ENCODE data around the gene TMEM26.

Gene TMEM26

GRCh38 chr10:61415824-61416223 lies 37.4 kb downstream of the TMEM26 start:
- Histone ChIP-seq H2AFZ (ENCODE audit: low read length) (no peak overlapping the region), H3K27me3 (ENCODE audit: control insufficient read depth in 3 of 3, insufficient read depth in 3 of 3, low read depth in 1 of 3, low read length in 3 of 3) (no peaks in the 10 kb centered on the region), H3K36me3 (replicated peaks in 1 of 2; ENCODE audit: control insufficient read depth in 2 of 2, insufficient read depth in 2 of 2, low read length in 2 of 2) (no peaks in the 10 kb centered on the region), H4K8ac (ENCODE audit: low read depth, low read length) (no peak overlapping the region), H3K27ac (replicated peaks; ENCODE audit: low read length) (no peak overlapping the region), H2BK5ac (ENCODE audit: low read length) (no peak overlapping the region), H3K14ac (ENCODE audit: low read length) (no peak overlapping the region), H3K4me2 (ENCODE audit: insufficient read depth, low read length, poor library complexity, severe bottlenecking) (no peak overlapping the region), H2AK5ac (ENCODE audit: low read depth, low read length) (no peak overlapping the region), H3K4me1 (ENCODE audit: control insufficient read depth in 2 of 2, insufficient read depth in 1 of 2, low read depth in 1 of 2, low read length in 2 of 2) (no peaks in the 10 kb centered on the region), H3K23ac (ENCODE audit: low read depth, low read length, poor library complexity) (no peak overlapping the region), H2BK12ac (ENCODE audit: low read length) (no peak overlapping the region), H3K4me3 (ENCODE audit: low read length in 2 of 2) (no peak overlapping the region), H2BK120ac (ENCODE audit: low read depth, low read length) (no peak overlapping the region), H3K9me3 (replicated peaks in 1 of 2; ENCODE audit: control insufficient read depth in 2 of 2, insufficient read depth in 1 of 2, low read depth in 1 of 2, low read length in 2 of 2) (no peaks in the 10 kb centered on the region), H4K91ac (ENCODE audit: low read depth, low read length, poor library complexity) (no peak overlapping the region), H3K79me1 (ENCODE audit: low read depth, low read length) (no peaks in the 10 kb centered on the region), H3K9ac (ENCODE audit: low read depth, low read length, poor library complexity) (no peak overlapping the region), H3K4ac (ENCODE audit: low read length) (no peak overlapping the region), H3K18ac (ENCODE audit: low read length) (no peak overlapping the region), H2BK15ac (ENCODE audit: low read length) (no peak overlapping the region)
- no peak for DNase-seq (ENCODE audit: low spot score)

- H3K27me3 ChIP-seq (ENCODE audit: control insufficient read depth in 3 of 3, insufficient read depth in 3 of 3, low read depth in 1 of 3, low read length in 3 of 3): no peaks in the 10 kb centered on the region
- no peak overlapping the region for H3K4me3 ChIP-seq (ENCODE audit: low read length in 2 of 2)
- no peak overlapping the region for H2AFZ ChIP-seq (ENCODE audit: low read length)
- no peak overlapping the region for H3K4ac ChIP-seq (ENCODE audit: low read length)
- no peak overlapping the region for H2BK5ac ChIP-seq (ENCODE audit: low read length)
- H3K27ac ChIP-seq (replicated peaks; ENCODE audit: low read length): no peak overlapping the region
- no peak overlapping the region for H4K91ac ChIP-seq (ENCODE audit: low read depth, low read length, poor library complexity)
- H2BK120ac ChIP-seq (ENCODE audit: low read depth, low read length): no peak overlapping the region
- no peak for DNase-seq (ENCODE audit: low spot score)
- no peak overlapping the region for H3K9ac ChIP-seq (ENCODE audit: low read depth, low read length, poor library complexity)
- no peak overlapping the region for H3K23ac ChIP-seq (ENCODE audit: low read depth, low read length, poor library complexity)
- peaks cover 0 to 2% of the 10 kb centered on the region in 2 donors for H3K9me3 ChIP-seq (replicated peaks in 1 of 2; ENCODE audit: control insufficient read depth in 2 of 2, insufficient read depth in 1 of 2, low read depth in 1 of 2, low read length in 2 of 2)
- no peaks in the 10 kb centered on the region for H3K36me3 ChIP-seq (replicated peaks in 1 of 2; ENCODE audit: control insufficient read depth in 2 of 2, insufficient read depth in 2 of 2, low read length in 2 of 2)
- WGBS, 2 donors (ENCODE audit: extremely low coverage in 2 of 2, insufficient read length in 2 of 2, insufficient replicate concordance in 1 of 2): no CpG with 5 or more reads among the region's 2 CpGs
- no peak overlapping the region for H3K14ac ChIP-seq (ENCODE audit: low read length)
- H3K4me2 ChIP-seq (ENCODE audit: insufficient read depth, low read length, poor library complexity, severe bottlenecking): no peak overlapping the region
- H2BK12ac ChIP-seq (ENCODE audit: low read length): no peak overlapping the region
- H2AK5ac ChIP-seq (ENCODE audit: low read depth, low read length): no peak overlapping the region
- H4K8ac ChIP-seq (ENCODE audit: low read depth, low read length): no peak overlapping the region
- H3K18ac ChIP-seq (ENCODE audit: low read length): no peak overlapping the region
- H3K79me1 ChIP-seq (ENCODE audit: low read depth, low read length): no peaks in the 10 kb centered on the region
- no peaks in the 10 kb centered on the region for H3K4me1 ChIP-seq (ENCODE audit: control insufficient read depth in 2 of 2, insufficient read depth in 1 of 2, low read depth in 1 of 2, low read length in 2 of 2)
- H2BK15ac ChIP-seq (ENCODE audit: low read length): no peak overlapping the region
Measured at GRCh38 chr10:61411706-61412105, 41.5 kb downstream of the TMEM26 start.

DNA sequence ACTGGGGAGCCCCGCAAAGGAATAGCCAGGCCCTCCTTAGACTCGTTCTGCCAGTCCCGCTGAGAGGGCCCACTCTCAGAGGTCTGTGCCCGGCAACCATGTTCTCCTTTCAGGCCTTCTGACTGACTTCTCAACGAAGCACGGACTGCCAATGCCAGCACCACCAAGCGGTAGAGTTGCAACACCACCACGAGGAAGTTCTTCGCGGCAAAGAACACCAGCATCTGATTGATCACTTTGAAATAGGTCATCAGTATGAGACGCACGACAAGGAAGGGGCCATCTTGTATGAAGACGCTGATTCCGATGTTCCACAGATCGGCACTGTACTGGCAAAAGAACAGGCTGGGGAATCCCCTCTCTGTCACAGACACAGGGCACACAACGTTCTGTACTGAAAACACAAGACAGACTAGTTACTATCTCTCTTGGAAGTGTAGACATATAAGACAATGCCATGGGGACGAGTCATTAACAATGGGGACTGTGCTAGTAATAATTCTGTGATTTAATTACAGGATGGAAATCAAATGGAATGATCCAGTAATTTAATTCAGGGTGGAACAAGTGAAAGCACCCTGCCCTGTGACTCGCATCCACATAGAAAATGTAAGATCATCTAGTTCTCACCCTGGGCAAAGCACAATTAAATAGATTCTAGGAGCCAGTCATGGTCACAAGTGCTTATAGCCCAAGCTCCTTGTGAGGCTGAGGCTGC lies 42.7 kb downstream of the TMEM26 start:
- no peak overlapping the region for H3K18ac ChIP-seq (ENCODE audit: low read length)
- peaks cover 0 to 2% of the 10 kb centered on the region in 2 donors for H3K9me3 ChIP-seq (replicated peaks in 1 of 2; ENCODE audit: control insufficient read depth in 2 of 2, insufficient read depth in 1 of 2, low read depth in 1 of 2, low read length in 2 of 2)
- H3K27ac ChIP-seq (replicated peaks; ENCODE audit: low read length): no peak overlapping the region
- H3K4ac ChIP-seq (ENCODE audit: low read length): no peak overlapping the region
- no peak overlapping the region for H2BK12ac ChIP-seq (ENCODE audit: low read length)
- H3K4me1 ChIP-seq (ENCODE audit: control insufficient read depth in 2 of 2, insufficient read depth in 1 of 2, low read depth in 1 of 2, low read length in 2 of 2): no peaks in the 10 kb centered on the region
- no peak overlapping the region for H3K4me3 ChIP-seq (ENCODE audit: low read length in 2 of 2)
- H3K36me3 ChIP-seq (replicated peaks in 1 of 2; ENCODE audit: control insufficient read depth in 2 of 2, insufficient read depth in 2 of 2, low read length in 2 of 2): no peaks in the 10 kb centered on the region
- no peak overlapping the region for H3K9ac ChIP-seq (ENCODE audit: low read depth, low read length, poor library complexity)
- H3K27me3 ChIP-seq (ENCODE audit: control insufficient read depth in 3 of 3, insufficient read depth in 3 of 3, low read depth in 1 of 3, low read length in 3 of 3): no peaks in the 10 kb centered on the region
- H4K8ac ChIP-seq (ENCODE audit: low read depth, low read length): peak overlapping the region; percentile 19
- WGBS, 2 donors (ENCODE audit: extremely low coverage in 2 of 2, insufficient read length in 2 of 2, insufficient replicate concordance in 1 of 2): no CpG with 5 or more reads among the region's 18 CpGs
- no peak overlapping the region for H2BK15ac ChIP-seq (ENCODE audit: low read length)
- H3K4me2 ChIP-seq (ENCODE audit: insufficient read depth, low read length, poor library complexity, severe bottlenecking): no peak overlapping the region
- no peak for DNase-seq (ENCODE audit: low spot score)
- H2AFZ ChIP-seq (ENCODE audit: low read length): peak overlapping the region; percentile 4
- no peak overlapping the region for H2BK5ac ChIP-seq (ENCODE audit: low read length)
- H3K14ac ChIP-seq (ENCODE audit: low read length): no peak overlapping the region
- no peak overlapping the region for H4K91ac ChIP-seq (ENCODE audit: low read depth, low read length, poor library complexity)
- H2AK5ac ChIP-seq (ENCODE audit: low read depth, low read length): no peak overlapping the region
- H2BK120ac ChIP-seq (ENCODE audit: low read depth, low read length): no peak overlapping the region
- no peak overlapping the region for H3K23ac ChIP-seq (ENCODE audit: low read depth, low read length, poor library complexity)
- H3K79me1 ChIP-seq (ENCODE audit: low read depth, low read length): no peaks in the 10 kb centered on the region

DNA sequence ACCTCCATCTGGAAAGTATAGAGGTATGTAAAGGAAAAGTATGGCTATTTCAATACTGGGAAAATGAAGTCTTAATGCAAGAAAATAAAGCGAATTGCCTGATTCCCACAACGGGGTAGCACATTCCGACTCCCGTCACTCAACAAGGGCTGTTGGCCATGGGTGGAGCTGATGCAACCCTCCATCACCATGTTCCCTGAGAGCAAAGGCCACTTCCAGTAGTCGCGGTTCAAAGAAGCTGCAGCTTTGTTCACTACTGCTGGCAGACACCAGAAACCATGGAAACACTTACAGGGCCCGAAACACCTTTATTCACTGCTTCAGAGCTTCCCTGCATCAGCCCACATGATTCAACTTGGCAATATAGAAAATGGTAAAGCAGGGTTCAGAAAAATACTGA lies 44.0 kb downstream of the TMEM26 start:
- no peaks in the 10 kb centered on the region for H3K27me3 ChIP-seq (ENCODE audit: control insufficient read depth in 3 of 3, insufficient read depth in 3 of 3, low read depth in 1 of 3, low read length in 3 of 3)
- H3K4me1 ChIP-seq (ENCODE audit: control insufficient read depth in 2 of 2, insufficient read depth in 1 of 2, low read depth in 1 of 2, low read length in 2 of 2): no peaks in the 10 kb centered on the region
- H4K8ac ChIP-seq (ENCODE audit: low read depth, low read length): no peak overlapping the region
- no peak overlapping the region for H3K4me2 ChIP-seq (ENCODE audit: insufficient read depth, low read length, poor library complexity, severe bottlenecking)
- H2BK12ac ChIP-seq (ENCODE audit: low read length): no peak overlapping the region
- WGBS, 2 donors (ENCODE audit: extremely low coverage in 2 of 2, insufficient read length in 2 of 2, insufficient replicate concordance in 1 of 2): no CpG with 5 or more reads among the region's 7 CpGs
- no peak overlapping the region for H2AK5ac ChIP-seq (ENCODE audit: low read depth, low read length)
- no peak overlapping the region for H2BK5ac ChIP-seq (ENCODE audit: low read length)
- H3K14ac ChIP-seq (ENCODE audit: low read length): no peak overlapping the region
- no peaks in the 10 kb centered on the region for H3K36me3 ChIP-seq (replicated peaks in 1 of 2; ENCODE audit: control insufficient read depth in 2 of 2, insufficient read depth in 2 of 2, low read length in 2 of 2)
- DNase-seq (ENCODE audit: low spot score): no peak
- no peak overlapping the region for H2BK15ac ChIP-seq (ENCODE audit: low read length)
- no peak overlapping the region for H2BK120ac ChIP-seq (ENCODE audit: low read depth, low read length)
- no peak overlapping the region for H3K27ac ChIP-seq (replicated peaks; ENCODE audit: low read length)
- H3K79me1 ChIP-seq (ENCODE audit: low read depth, low read length): no peaks in the 10 kb centered on the region
- H3K4ac ChIP-seq (ENCODE audit: low read length): no peak overlapping the region
- H3K9me3 ChIP-seq (replicated peaks in 1 of 2; ENCODE audit: control insufficient read depth in 2 of 2, insufficient read depth in 1 of 2, low read depth in 1 of 2, low read length in 2 of 2): peaks cover 0 to 2% of the 10 kb centered on the region in 2 donors
- H3K9ac ChIP-seq (ENCODE audit: low read depth, low read length, poor library complexity): no peak overlapping the region
- H3K4me3 ChIP-seq (ENCODE audit: low read length in 2 of 2): no peak overlapping the region
- H4K91ac ChIP-seq (ENCODE audit: low read depth, low read length, poor library complexity): no peak overlapping the region
- no peak overlapping the region for H3K18ac ChIP-seq (ENCODE audit: low read length)
- no peak overlapping the region for H2AFZ ChIP-seq (ENCODE audit: low read length)
- no peak overlapping the region for H3K23ac ChIP-seq (ENCODE audit: low read depth, low read length, poor library complexity)

All from neuronal stem cell (in vitro differentiated cells).